Spleen (tissue), 7 donors: ENCODE measurements around the gene PALLD.

Source experiments
- POLR2AphosphoS5 ChIP-seq, 3 donors: sonication (generic); formaldehyde crosslinking; IDR thresholded peaks; one replicate each; pipeline ENCODE4 v1.5.1; 2017; ENCODE audit warnings: antibody characterized with exemption in 3 of 3
- TF ChIP-seq, protein P1 (sequence below), 11 experiments: fragments of 200-600 bp in 7 of 11; fragments of 450-650 bp in 4 of 11; sonication (generic) in 4 of 11; IDR thresholded peaks in 8 of 11; conservative IDR thresholded peaks in 3 of 11; 1 replicate in 7 of 11; 2 replicates in 4 of 11; pipeline versions ENCODE4 v1.4.0 to v1.8.0; 2016 to 2021; ENCODE audit warnings: antibody characterized with exemption in 11 of 11, inconsistent platforms in 4 of 11, mild to moderate bottlenecking in 1 of 11
- donor health status: DM: no; HTN: no; CAD: no; lungs with moderate emphysema.
- donor health status: DM: no; HTN: no; CAD: no.
- donor health status: DM: no; HTN: no; CAD: no.

DNA sequence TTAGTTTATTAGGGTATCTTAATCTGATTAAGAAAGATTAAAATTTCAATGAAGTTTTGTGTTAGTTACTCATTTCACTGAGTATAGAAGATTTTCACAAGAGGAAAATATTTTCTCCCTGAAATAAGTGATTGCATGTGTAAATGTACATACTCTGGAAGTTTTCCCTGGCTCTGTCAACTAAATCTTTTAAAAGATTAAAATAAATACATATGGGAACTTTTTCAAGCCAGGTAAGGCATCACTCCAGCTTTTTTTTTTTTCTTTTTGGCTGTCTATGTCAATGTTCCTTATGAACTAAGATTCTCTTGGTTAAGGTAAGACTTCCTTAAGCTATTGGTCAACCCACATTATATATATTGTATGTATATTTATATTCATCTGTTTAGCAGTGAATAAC is 395.6 kb downstream of the PALLD start:
- TF ChIP-seq, protein P1, sequence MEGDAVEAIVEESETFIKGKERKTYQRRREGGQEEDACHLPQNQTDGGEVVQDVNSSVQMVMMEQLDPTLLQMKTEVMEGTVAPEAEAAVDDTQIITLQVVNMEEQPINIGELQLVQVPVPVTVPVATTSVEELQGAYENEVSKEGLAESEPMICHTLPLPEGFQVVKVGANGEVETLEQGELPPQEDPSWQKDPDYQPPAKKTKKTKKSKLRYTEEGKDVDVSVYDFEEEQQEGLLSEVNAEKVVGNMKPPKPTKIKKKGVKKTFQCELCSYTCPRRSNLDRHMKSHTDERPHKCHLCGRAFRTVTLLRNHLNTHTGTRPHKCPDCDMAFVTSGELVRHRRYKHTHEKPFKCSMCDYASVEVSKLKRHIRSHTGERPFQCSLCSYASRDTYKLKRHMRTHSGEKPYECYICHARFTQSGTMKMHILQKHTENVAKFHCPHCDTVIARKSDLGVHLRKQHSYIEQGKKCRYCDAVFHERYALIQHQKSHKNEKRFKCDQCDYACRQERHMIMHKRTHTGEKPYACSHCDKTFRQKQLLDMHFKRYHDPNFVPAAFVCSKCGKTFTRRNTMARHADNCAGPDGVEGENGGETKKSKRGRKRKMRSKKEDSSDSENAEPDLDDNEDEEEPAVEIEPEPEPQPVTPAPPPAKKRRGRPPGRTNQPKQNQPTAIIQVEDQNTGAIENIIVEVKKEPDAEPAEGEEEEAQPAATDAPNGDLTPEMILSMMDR (IDR thresholded peaks at IDR 0.05 in 8 of 11, conservative IDR thresholded peaks at IDR 0.05 in 3 of 11) = no peak
- no peak for TF ChIP-seq POLR2AphosphoS5 (IDR thresholded peaks at IDR 0.05)
